Ovary (tissue), 3 donors: ENCODE data around the gene LRRC4C.

Source experiments
- EP300 ChIP-seq: sonication (generic); formaldehyde crosslinking; IDR thresholded peaks from one replicate; pipeline ENCODE4 v1.6.1; 2017; ENCODE audit warnings: antibody characterized with exemption
- POLR2A ChIP-seq: fragments of 450-650 bp; IDR thresholded peaks from one replicate; pipeline ENCODE4 v1.6.1; 2017; ENCODE audit warnings: antibody characterized with exemption, mild to moderate bottlenecking, moderate library complexity
- TF ChIP-seq, protein P1 (sequence below), 3 donors: fragments of 450-650 bp in 2 of 3; fragments of 200-600 bp in 1 of 3; IDR thresholded peaks; one replicate each; pipeline versions ENCODE4 v1.5.1 to v1.8.0; 2016 to 2022; ENCODE audit warnings: antibody characterized with exemption in 3 of 3, mild to moderate bottlenecking in 1 of 3
- donor health status: DM: no; HTN: no; CAD: no.

DNA sequence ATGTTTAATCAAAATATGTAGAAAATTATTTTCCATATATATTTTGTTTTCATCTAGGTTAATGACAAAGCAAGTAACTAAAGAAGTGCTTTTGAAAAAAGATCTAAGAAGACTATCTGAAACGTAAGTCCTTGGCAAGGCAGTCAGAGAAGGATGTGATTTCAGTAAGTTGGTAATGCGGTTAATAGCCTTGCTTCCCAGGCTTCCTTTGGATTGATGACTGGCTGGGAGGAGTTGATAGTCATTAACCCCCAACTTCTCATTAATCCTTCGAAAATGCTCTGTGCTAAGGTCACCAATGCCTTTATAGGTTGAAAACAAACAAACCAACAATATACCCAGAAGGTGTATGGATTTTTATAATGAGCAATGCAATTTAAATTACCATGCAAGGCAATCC is 1326.5 kb downstream of the LRRC4C start:
- TF ChIP-seq POLR2A (no peak), EP300 (no peak)
- TF ChIP-seq, protein P1, sequence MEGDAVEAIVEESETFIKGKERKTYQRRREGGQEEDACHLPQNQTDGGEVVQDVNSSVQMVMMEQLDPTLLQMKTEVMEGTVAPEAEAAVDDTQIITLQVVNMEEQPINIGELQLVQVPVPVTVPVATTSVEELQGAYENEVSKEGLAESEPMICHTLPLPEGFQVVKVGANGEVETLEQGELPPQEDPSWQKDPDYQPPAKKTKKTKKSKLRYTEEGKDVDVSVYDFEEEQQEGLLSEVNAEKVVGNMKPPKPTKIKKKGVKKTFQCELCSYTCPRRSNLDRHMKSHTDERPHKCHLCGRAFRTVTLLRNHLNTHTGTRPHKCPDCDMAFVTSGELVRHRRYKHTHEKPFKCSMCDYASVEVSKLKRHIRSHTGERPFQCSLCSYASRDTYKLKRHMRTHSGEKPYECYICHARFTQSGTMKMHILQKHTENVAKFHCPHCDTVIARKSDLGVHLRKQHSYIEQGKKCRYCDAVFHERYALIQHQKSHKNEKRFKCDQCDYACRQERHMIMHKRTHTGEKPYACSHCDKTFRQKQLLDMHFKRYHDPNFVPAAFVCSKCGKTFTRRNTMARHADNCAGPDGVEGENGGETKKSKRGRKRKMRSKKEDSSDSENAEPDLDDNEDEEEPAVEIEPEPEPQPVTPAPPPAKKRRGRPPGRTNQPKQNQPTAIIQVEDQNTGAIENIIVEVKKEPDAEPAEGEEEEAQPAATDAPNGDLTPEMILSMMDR (IDR thresholded peaks at IDR 0.05), result no peak
